Activated CD8-positive, alpha-beta T cell treated with anti-CD3 and anti-CD28 coated beads, Interleukin-2, amount 10 ng/mL, durations not matched to agents 7 days and 5 days (primary cell): ENCODE measurements around the gene TRIM23. TPM values are rescaled to one million over a fixed set of nuclear protein-coding genes. Genes with fewer than 3 reads are reported as not detected.

Experiments used
- ATAC-seq: fragments of 150-1000 bp; cut with Tn5 transposase; one replicate; pipeline ENCODE4 v1.10.0; 2021; ENCODE audit warnings: moderate library complexity
- CTCF ChIA-PET: fragments of 350-600 bp; sonication (Branson Sonifier 250); formaldehyde crosslinking; loops from one replicate; lab custom pipeline; 2021; ENCODE audit warnings: antibody characterized with exemption; lab: Charles Lee
- POLR2A ChIA-PET: fragments of 350-600 bp; sonication (Branson Sonifier 250); formaldehyde crosslinking; loops from one replicate; lab custom pipeline; 2021; ENCODE audit warnings: antibody characterized with exemption; lab: Charles Lee
- DNase-seq: peaks from one replicate; pipeline ENCODE4 v3.0.0-alpha.2; 2020
- H3K27ac Mint-ChIP-seq: one replicate; pipeline ENCODE4 v1.8.0; 2021; ENCODE audit warnings: mild to moderate bottlenecking, mixed read lengths
- H3K27me3 Mint-ChIP-seq: one replicate; pipeline ENCODE4 v1.8.0; 2021; ENCODE audit warnings: low read depth, mixed read lengths
- H3K36me3 Mint-ChIP-seq: one replicate; pipeline ENCODE4 v1.8.0; 2021; ENCODE audit warnings: low read depth, mixed read lengths
- H3K4me1 Mint-ChIP-seq: one replicate; pipeline ENCODE4 v1.8.0; 2021; ENCODE audit warnings: low read depth, mixed read lengths
- H3K4me3 Mint-ChIP-seq: one replicate; pipeline ENCODE4 v1.8.0; 2021; ENCODE audit warnings: mild to moderate bottlenecking, mixed read lengths
- H3K9me3 Mint-ChIP-seq: one replicate; pipeline ENCODE4 v1.8.0; 2022; ENCODE audit warnings: mixed read lengths; ENCODE audit not compliant: insufficient read depth
- total RNA-seq, 2 experiments: library from RNA; stranded (reverse); gene quantifications; one replicate each; pipeline ENCODE4 v1.2.3, GENCODE V29; 2021

Gene TRIM23
- total RNA-seq, 2 experiments from 2014 or later: 7.0 to 8.9 TPM

DNA sequence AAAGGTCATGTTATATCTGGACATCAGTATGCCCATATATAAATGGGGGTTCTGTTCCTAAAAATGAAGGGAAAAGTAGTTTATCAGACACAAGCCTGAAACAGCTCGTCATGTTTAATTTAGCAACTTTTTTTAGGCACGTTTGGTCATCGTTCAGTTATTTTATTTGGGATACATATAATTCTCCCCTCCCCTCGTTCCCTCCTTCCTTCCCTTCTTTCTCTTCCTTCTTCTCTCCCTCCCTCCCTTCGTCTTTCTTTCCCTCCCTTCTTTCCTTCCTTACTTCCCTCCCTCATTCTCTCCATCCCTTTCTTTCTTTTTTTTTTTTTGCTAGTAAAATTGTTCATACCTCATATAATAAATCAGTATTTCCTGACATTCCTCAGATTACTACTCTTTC lies 57.6 kb downstream of the TRIM23 start:
- no peaks in the 10 kb centered on the region for H3K9me3 Mint-ChIP-seq
- ChIA-PET POLR2A (interaction anchor here (1.3 kb wide), 1 partner anchor 11 kb away, joined by 3 read pairs; no protein-coding TSS in a partner anchor), CTCF (no interaction called here)
- DNase-seq: no peak
- no peak overlapping the region for H3K4me3 Mint-ChIP-seq
- H3K4me1 Mint-ChIP-seq: peaks cover 29% of the 10 kb centered on the region
- no peak for ATAC-seq
- peaks cover 23% of the 10 kb centered on the region for H3K36me3 Mint-ChIP-seq
- no peaks in the 10 kb centered on the region for H3K27me3 Mint-ChIP-seq
- H3K27ac Mint-ChIP-seq: no peak overlapping the region

GRCh38 chr5:65563777-65564176 lies 60.4 kb downstream of the TRIM23 start:
- Mint-ChIP-seq H3K27ac (peak overlapping the region; percentile 97), H3K36me3 (peaks cover 38% of the 10 kb centered on the region), H3K4me3 (peak overlapping the region; percentile 91), H3K4me1 (peaks cover 44% of the 10 kb centered on the region), H3K9me3 (no peaks in the 10 kb centered on the region), H3K27me3 (no peaks in the 10 kb centered on the region)
- ChIA-PET POLR2A (interaction anchor here (0.8 to 3.3 kb wide), 17 partner anchors 8 to 795 kb away, joined by 3 to 25 read pairs (median 5); partner anchors contain the start of genes CWC27, ERBIN, NLN and SGTB), CTCF (interaction anchor here (1.1 to 1.7 kb wide), 3 partner anchors 27 to 753 kb away, joined by 3 to 7 read pairs (median 4); no protein-coding TSS in a partner anchor)
- DNase-seq: no peak
- ATAC-seq: no peak

DNA sequence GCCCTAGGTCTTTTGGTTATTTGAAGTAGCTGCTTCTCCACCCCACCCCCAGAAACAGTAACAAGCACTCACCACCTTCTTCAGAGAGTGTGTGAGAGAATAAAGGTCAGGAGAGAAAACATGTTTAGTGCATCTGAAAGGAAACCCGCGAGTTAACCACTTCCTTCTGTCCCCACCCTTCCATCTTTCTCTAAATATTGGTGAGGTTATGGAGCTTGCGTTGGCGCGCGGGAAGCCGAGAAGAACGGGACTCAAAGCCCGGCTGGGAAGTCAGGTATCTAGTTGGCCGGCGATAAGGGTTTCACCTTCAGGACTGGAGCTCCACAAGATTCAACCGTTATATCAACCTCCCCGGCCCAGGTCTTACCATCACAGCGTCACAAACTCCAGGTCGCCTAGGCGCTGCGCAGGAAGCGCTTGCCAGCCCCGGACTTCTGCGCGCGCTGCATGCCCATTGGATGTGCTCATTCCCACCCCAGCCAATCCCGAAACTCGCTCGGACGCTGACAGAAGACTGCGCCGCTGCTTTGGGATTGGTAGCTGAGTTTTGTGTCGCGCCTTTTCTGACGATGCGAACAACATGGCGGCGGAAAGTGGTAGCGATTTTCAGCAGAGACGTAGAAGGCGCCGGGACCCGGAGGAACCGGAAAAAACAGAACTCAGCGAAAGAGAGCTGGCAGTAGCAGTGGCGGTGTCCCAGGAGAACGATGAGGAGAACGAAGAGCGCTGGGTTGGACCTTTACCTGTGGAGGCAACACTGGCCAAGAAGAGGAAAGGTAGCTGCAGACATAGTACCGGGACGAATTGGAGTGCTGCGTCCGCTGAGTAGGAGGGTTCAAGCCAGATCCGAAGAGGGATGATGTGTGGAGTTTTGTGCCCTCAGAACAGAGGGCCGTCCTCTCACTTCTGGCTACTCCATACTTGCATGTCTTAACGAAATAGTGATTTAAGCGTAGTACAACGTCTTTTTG lies 61.1 kb downstream of the TRIM23 start, which contains the start of the genes CENPK and PPWD1:
CENPK (minus strand) TSS at position 438 of the 971 bp plus-strand sequence. CDS start 8,261 bp downstream, outside the sequence.
PPWD1 (plus strand) TSS at position 566 of the 971 bp plus-strand sequence; CDS start at position 581, 15 bp downstream.
- Mint-ChIP-seq H3K9me3 (no peaks in the 10 kb centered on the region), H3K36me3 (peaks cover 42% of the 10 kb centered on the region), H3K27me3 (no peaks in the 10 kb centered on the region), H3K4me3 (peak within 1 kb of the TSS; percentile 91), H3K27ac (peak within 1 kb of the TSS; percentile 97), H3K4me1 (peaks cover 51% of the 10 kb centered on the region)
- CTCF ChIA-PET: interaction anchor here (1.0 to 1.7 kb wide), 7 partner anchors 9 to 752 kb away, joined by 3 to 7 read pairs (median 4); partner anchors contain the start of genes SHLD3 and TRAPPC13
- DNase-seq (peak; percentile 98), ATAC-seq (peak; percentile 99)
- POLR2A ChIA-PET: interaction anchor here (0.6 to 3.3 kb wide), 38 partner anchors 9 to 794 kb away, joined by 3 to 25 read pairs (median 4); partner anchors contain the start of genes ADAMTS6, CWC27, ERBIN and NLN

GRCh38 chr5:65556718-65557117 lies 67.4 kb downstream of the TRIM23 start:
- DNase-seq: no peak
- H3K4me3 Mint-ChIP-seq: no peak overlapping the region
- H3K9me3 Mint-ChIP-seq: no peaks in the 10 kb centered on the region
- ATAC-seq: no peak
- no peaks in the 10 kb centered on the region for H3K27me3 Mint-ChIP-seq
- CTCF ChIA-PET: no interaction called here
- H3K4me1 Mint-ChIP-seq: peaks cover 40% of the 10 kb centered on the region
- H3K27ac Mint-ChIP-seq: no peak overlapping the region
- peaks cover 57% of the 10 kb centered on the region for H3K36me3 Mint-ChIP-seq
- POLR2A ChIA-PET: interaction anchor here (0.6 kb wide), 1 partner anchor 18 kb away, joined by 3 read pairs; no protein-coding TSS in a partner anchor

DNA sequence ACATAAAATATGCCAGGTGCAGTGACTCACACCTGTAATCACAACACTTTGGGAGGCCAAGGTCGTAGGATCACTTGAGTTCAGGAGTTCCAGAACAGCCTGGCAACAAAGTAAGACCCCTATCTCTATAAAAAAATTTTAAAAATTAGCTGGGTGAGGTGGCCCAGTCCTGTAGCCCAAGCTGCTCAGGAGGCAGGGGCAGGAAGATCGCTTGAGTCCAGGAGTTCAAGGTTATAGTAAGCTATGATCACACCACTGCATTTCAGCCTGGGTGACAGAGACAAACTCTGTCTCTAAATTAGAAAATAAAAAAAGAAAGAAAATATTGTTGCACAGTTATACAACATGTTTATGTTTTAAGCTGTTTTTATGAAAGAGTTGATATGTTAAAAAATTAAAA lies 68.0 kb downstream of the TRIM23 start:
- CTCF ChIA-PET: interaction anchor here (0.9 kb wide), 1 partner anchor 56 kb away, joined by 3 read pairs; no protein-coding TSS in a partner anchor
- no peak overlapping the region for H3K4me3 Mint-ChIP-seq
- no peaks in the 10 kb centered on the region for H3K9me3 Mint-ChIP-seq
- no peaks in the 10 kb centered on the region for H3K27me3 Mint-ChIP-seq
- peaks cover 54% of the 10 kb centered on the region for H3K36me3 Mint-ChIP-seq
- H3K4me1 Mint-ChIP-seq: peaks cover 36% of the 10 kb centered on the region
- ATAC-seq: no peak
- no peak for DNase-seq
- H3K27ac Mint-ChIP-seq: no peak overlapping the region
- POLR2A ChIA-PET: interaction anchor here (0.6 kb wide), 1 partner anchor 18 kb away, joined by 3 read pairs; no protein-coding TSS in a partner anchor

DNA sequence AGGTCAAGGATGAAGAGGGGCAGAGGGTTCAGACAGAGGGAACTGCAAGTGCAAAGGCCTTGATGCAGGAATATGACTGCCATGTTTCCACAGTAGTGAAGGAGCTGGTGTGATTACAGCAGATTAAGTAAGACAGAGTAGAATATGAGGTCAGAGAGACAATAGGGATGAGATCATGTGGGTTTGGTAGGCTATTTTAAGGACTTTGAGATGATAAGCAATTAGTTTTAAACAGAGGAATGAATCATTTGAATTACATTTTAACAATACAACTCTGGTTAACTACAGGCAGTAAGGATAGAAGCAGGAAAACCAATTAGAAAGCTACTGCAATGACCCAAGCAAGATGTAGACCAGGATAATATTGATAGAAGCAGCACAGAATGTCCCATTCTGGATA lies 68.8 kb downstream of the TRIM23 start:
- H3K4me1 Mint-ChIP-seq: peaks cover 33% of the 10 kb centered on the region
- peaks cover 59% of the 10 kb centered on the region for H3K36me3 Mint-ChIP-seq
- ATAC-seq (no peak), DNase-seq (no peak)
- H3K4me3 Mint-ChIP-seq: no peak overlapping the region
- ChIA-PET CTCF (no interaction called here), POLR2A (interaction anchor here (0.7 kb wide), 1 partner anchor 11 kb away, joined by 3 read pairs; no protein-coding TSS in a partner anchor)
- no peak overlapping the region for H3K27ac Mint-ChIP-seq
- no peaks in the 10 kb centered on the region for H3K9me3 Mint-ChIP-seq
- no peaks in the 10 kb centered on the region for H3K27me3 Mint-ChIP-seq

DNA sequence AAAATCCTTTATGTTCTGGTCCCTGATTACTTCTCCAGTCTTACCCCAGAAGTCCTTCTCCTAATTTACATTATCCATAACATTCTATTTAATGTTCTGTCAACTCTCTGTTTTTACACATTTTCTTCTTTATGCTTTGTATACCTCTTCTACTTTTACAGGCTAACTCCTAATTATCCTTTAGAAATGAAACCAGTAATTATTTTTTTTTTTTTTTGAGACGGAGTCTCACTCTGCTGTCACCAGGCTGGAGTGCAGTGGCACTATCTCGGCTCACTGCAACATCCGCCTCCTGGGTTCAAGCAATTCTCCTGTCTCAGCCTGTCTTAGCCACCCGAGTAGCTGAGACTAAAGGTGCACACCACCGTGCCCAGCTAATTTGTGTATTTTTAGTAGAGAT lies 70.2 kb downstream of the TRIM23 start:
- no peak overlapping the region for H3K27ac Mint-ChIP-seq
- no peak for ATAC-seq
- no peaks in the 10 kb centered on the region for H3K9me3 Mint-ChIP-seq
- no peaks in the 10 kb centered on the region for H3K27me3 Mint-ChIP-seq
- ChIA-PET CTCF (no interaction called here), POLR2A (interaction anchor here (1.2 kb wide), 1 partner anchor 9 kb away, joined by 5 read pairs; the partner anchor contains the start of genes CENPK and PPWD1)
- DNase-seq: no peak
- no peak overlapping the region for H3K4me3 Mint-ChIP-seq
- peaks cover 26% of the 10 kb centered on the region for H3K4me1 Mint-ChIP-seq
- H3K36me3 Mint-ChIP-seq: peaks cover 63% of the 10 kb centered on the region

DNA sequence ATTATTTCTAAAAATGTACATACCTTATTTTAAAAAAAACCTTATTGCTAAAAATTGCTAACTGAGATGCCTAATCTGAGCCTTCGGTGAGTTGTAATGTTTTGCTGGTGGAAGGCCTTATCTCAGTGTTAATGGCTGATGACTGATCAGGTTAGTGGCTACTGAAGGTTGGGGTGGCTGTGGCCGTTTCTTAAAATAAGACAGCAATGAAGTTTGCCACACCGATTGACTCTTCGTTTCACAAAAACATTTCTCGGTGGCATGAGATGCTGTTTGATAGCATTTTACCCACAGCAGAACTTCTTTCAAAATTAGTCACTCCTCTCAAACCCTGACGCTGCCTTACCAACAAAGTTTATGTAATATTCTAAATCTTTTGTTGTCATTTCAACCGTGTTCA lies 75.9 kb downstream of the TRIM23 start:
- Mint-ChIP-seq H3K4me3 (no peak overlapping the region), H3K27ac (no peak overlapping the region), H3K9me3 (no peaks in the 10 kb centered on the region), H3K4me1 (peaks cover 10% of the 10 kb centered on the region), H3K36me3 (peaks cover 70% of the 10 kb centered on the region), H3K27me3 (no peaks in the 10 kb centered on the region)
- CTCF ChIA-PET: no interaction called here
- POLR2A ChIA-PET: interaction anchor here (3.7 kb wide), 1 partner anchor 14 kb away, joined by 17 read pairs; the partner anchor contains the start of genes CENPK and PPWD1
- ATAC-seq: no peak
- no peak for DNase-seq

DNA sequence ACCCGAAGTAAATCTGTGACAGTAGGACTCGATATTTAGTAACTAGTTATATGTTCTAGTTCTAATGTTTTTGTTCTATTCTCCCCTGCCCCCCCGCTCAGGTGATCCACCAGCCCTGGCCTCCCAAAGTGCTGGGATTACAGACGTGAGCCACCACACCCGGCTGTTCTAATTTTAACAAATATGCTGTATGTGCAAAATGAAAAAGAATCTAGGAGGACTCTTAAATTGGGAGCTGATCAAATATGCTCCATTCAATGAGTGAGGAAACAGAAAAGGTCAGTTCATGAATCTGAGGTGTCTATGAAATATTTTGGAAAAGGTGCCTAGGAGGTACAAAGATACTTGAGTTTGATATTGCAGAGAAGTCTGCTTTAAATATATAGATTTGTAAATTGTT lies 78.0 kb downstream of the TRIM23 start:
- Mint-ChIP-seq H3K4me1 (peaks cover 7% of the 10 kb centered on the region), H3K27me3 (no peaks in the 10 kb centered on the region), H3K4me3 (no peak overlapping the region), H3K27ac (no peak overlapping the region), H3K36me3 (peaks cover 82% of the 10 kb centered on the region), H3K9me3 (no peaks in the 10 kb centered on the region)
- ATAC-seq: no peak
- ChIA-PET POLR2A (interaction anchor here (1.8 kb wide), 1 partner anchor 17 kb away, joined by 5 read pairs; the partner anchor contains the start of genes CENPK and PPWD1), CTCF (no interaction called here)
- DNase-seq: no peak

GRCh38 chr5:65544473-65544872 lies 79.7 kb downstream of the TRIM23 start:
- H3K27me3 Mint-ChIP-seq: no peaks in the 10 kb centered on the region

DNA sequence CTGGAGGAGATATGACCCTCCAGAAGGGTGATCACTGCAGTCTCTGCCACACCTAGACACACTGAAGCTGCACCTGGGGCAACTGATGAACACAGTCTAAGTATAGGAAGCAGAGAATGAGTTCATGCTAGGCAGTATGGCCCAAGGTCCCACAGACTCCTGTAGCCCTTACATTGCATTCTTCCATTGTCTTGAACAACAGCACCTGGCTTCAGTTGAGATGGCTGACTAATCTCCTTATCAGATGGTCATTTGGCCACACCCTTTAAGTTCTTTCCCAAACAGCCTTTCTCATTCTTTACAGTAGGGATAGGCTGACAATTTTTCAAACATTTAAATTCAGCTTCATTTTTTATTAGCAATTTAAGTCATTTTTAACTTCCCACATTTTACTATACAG lies 84.3 kb downstream of the TRIM23 start:
- H3K4me3 Mint-ChIP-seq: no peak overlapping the region
- no peak overlapping the region for H3K27ac Mint-ChIP-seq
- DNase-seq: no peak
- H3K36me3 Mint-ChIP-seq: peaks cover 67% of the 10 kb centered on the region
- no peaks in the 10 kb centered on the region for H3K9me3 Mint-ChIP-seq
- ChIA-PET CTCF (interaction anchor here (0.6 to 1.4 kb wide), 2 partner anchors 22 to 57 kb away, joined by 3 read pairs; no protein-coding TSS in a partner anchor), POLR2A (interaction anchor here (0.7 to 1.4 kb wide), 2 partner anchors 21 to 23 kb away, joined by 3 to 4 read pairs; partner anchors contain the start of gene CENPK)
- no peaks in the 10 kb centered on the region for H3K27me3 Mint-ChIP-seq
- no peak for ATAC-seq
- peaks cover 4% of the 10 kb centered on the region for H3K4me1 Mint-ChIP-seq

More at GRCh38 chr5:65544473-65544872, 79.7 kb downstream of the TRIM23 start:
- DNase-seq: no peak
- H3K36me3 Mint-ChIP-seq: peaks cover 76% of the 10 kb centered on the region
- no peak for ATAC-seq
- no peaks in the 10 kb centered on the region for H3K9me3 Mint-ChIP-seq
- POLR2A ChIA-PET: no interaction called here
- no peak overlapping the region for H3K27ac Mint-ChIP-seq
- no peak overlapping the region for H3K4me3 Mint-ChIP-seq
- CTCF ChIA-PET: no interaction called here
- H3K4me1 Mint-ChIP-seq: peaks cover 7% of the 10 kb centered on the region
